GM23338 (cell line): ENCODE measurements around the gene RAI14. TPM values are rescaled to one million over a fixed set of nuclear protein-coding genes. Genes with fewer than 3 reads are reported as not detected.

Experiments
- ATAC-seq: fragments of 200-7000 bp; cut with Tn5 transposase; 3 replicates; pipeline ENCODE4 v1.9.1; 2020
- DNase-seq: peaks from one replicate; pipeline ENCODE4 v3.0.0-alpha.2; 2015; ENCODE audit warnings: low spot score
- H2AFZ ChIP-seq: fragments of 200-600 bp; sonication (generic); 2 replicates; pipeline ENCODE4 v1.8.0; 2016; ENCODE audit warnings: antibody characterized with exemption, mild to moderate bottlenecking, moderate library complexity
- H3F3A ChIP-seq: fragments of 200-600 bp; sonication (generic); replicated peaks from 2 replicates; pipeline ENCODE4 v1.8.0; 2017; ENCODE audit warnings: antibody characterized with exemption, mixed run types, low read depth
- H3K27ac ChIP-seq: fragments of 200-600 bp; sonication (generic); 2 replicates; pipeline ENCODE4 v1.6.1; 2016; ENCODE audit warnings: low read depth
- H3K27me3 ChIP-seq: fragments of 200-600 bp; sonication (generic); 2 replicates; pipeline ENCODE4 v1.8.0; 2016; ENCODE audit warnings: mild to moderate bottlenecking, mixed run types, moderate library complexity; ENCODE audit not compliant: insufficient read depth
- H3K36me3 ChIP-seq: fragments of 200-600 bp; sonication (generic); 2 replicates; pipeline ENCODE4 v1.8.0; 2016; ENCODE audit warnings: mild to moderate bottlenecking; ENCODE audit not compliant: insufficient read depth
- H3K4me1 ChIP-seq: fragments of 200-600 bp; sonication (generic); 2 replicates; pipeline ENCODE4 v1.8.0; 2016; ENCODE audit warnings: mild to moderate bottlenecking, moderate library complexity; ENCODE audit not compliant: insufficient read depth
- H3K4me2 ChIP-seq: fragments of 200-600 bp; sonication (generic); 2 replicates; pipeline ENCODE4 v1.7.1; 2017; ENCODE audit warnings: mixed run types
- H3K4me3 ChIP-seq: fragments of 200-600 bp; sonication (generic); 2 replicates; pipeline ENCODE4 v1.6.1; 2016; ENCODE audit warnings: mixed run types
- H3K79me2 ChIP-seq: fragments of 200-600 bp; sonication (generic); replicated peaks from 2 replicates; pipeline ENCODE4 v1.8.0; 2017; ENCODE audit warnings: mild to moderate bottlenecking; ENCODE audit not compliant: insufficient read depth
- H3K9me2 ChIP-seq: fragments of 200-600 bp; sonication (generic); 2 replicates; pipeline ENCODE4 v1.8.0; 2017; ENCODE audit not compliant: insufficient read depth
- H4K20me1 ChIP-seq: fragments of 200-600 bp; sonication (generic); replicated peaks from 2 replicates; pipeline ENCODE4 v1.8.0; 2017; ENCODE audit warnings: mild to moderate bottlenecking; ENCODE audit not compliant: insufficient read depth
- H3K27ac Mint-ChIP-seq: 2 replicates; pipeline ENCODE4 v1.8.0; 2020; ENCODE audit warnings: inconsistent platforms, mild to moderate bottlenecking, moderate library complexity, mixed read lengths
- H3K27me3 Mint-ChIP-seq: 3 replicates; pipeline ENCODE4 v1.8.0; 2022; ENCODE audit warnings: low read depth, mild to moderate bottlenecking, moderate library complexity, mixed read lengths, inconsistent platforms; ENCODE audit not compliant: insufficient read depth, poor library complexity
- H3K36me3 Mint-ChIP-seq: 3 replicates; pipeline ENCODE4 v1.8.0; 2021; ENCODE audit warnings: low read depth, mild to moderate bottlenecking, inconsistent platforms, moderate library complexity, mixed read lengths
- H3K4me1 Mint-ChIP-seq: 3 replicates; pipeline ENCODE4 v1.8.0; 2020; ENCODE audit warnings: mild to moderate bottlenecking, inconsistent platforms, mixed read lengths
- H3K4me3 Mint-ChIP-seq: 3 replicates; pipeline ENCODE4 v1.8.0; 2021; ENCODE audit warnings: moderate library complexity, mild to moderate bottlenecking, inconsistent platforms, mixed read lengths
- H3K9me3 Mint-ChIP-seq: 3 replicates; pipeline ENCODE4 v1.8.0; 2020; ENCODE audit warnings: moderate library complexity, mild to moderate bottlenecking, inconsistent platforms, mixed read lengths
- EZH2phosphoT487 ChIP-seq: fragments of 200-600 bp; sonication (generic); IDR thresholded peaks from one replicate; pipeline ENCODE4 v1.8.1; 2018; ENCODE audit warnings: antibody characterized with exemption; ENCODE audit not compliant: unreplicated experiment
- STAT1 ChIP-seq: IDR thresholded peaks from one replicate; pipeline ENCODE4 v1.6.1; 2016; ENCODE audit warnings: antibody characterized with exemption; ENCODE audit not compliant: unreplicated experiment
- polyA plus RNA-seq: library from polyadenylated mRNA; unstranded; fragments of >200 nt; fragmentation: Nextera tagmentation; extraction: Ambion mirVana; gene quantifications from 2 replicates; pipeline ENCODE4 v1.2.1, GENCODE V29; 2016
- total RNA-seq: library from RNA; depleted of rRNA; stranded (reverse); fragments of >200 nt; shearing (Covaris generic); gene quantifications from 2 replicates; pipeline ENCODE4 v1.2.3, GENCODE V29; 2014
- TF ChIP-seq, protein P1 (sequence below): IDR thresholded peaks from one replicate; pipeline ENCODE4 v1.6.1; 2018; ENCODE audit warnings: antibody characterized with exemption; ENCODE audit not compliant: unreplicated experiment
- TF ChIP-seq, protein P2 (sequence below): fragments of 250-450 bp; sonication (Bioruptor Pico); IDR thresholded peaks from 2 replicates; pipeline ENCODE4 v1.5.0; 2020; ENCODE audit warnings: mild to moderate bottlenecking, moderate library complexity

Gene RAI14
- total and polyA plus RNA-seq, 2 experiments from 2014 or later: 58.8 to 95.8 TPM

DNA sequence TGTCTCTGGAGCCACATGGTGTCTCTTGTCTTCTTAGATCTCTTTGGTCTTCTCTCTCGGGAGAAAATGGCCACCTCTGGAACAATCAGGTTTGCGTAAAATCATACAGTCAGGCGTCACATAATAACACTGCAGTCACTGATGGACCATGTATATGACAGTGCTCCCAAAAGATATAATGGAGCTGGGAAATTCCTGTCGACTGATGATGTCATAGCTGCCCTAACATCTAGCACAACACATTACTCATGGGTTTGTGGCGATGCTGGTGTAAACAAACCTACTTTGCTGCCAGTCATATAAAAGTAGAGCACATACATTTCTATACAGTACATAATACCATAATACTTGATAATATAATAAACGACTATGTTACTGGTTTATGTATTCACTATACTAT, 30.1 kb upstream of the RAI14 start:
- no peak overlapping the region for H3K27ac ChIP-seq
- peak overlapping the region; percentile 45; the same call in 1 of the 2 replicates for H2AFZ ChIP-seq
- H3K27me3 ChIP-seq: no peaks in the 10 kb centered on the region
- no peaks in the 10 kb centered on the region for H3K36me3 ChIP-seq
- no peaks in the 10 kb centered on the region for H3K79me2 ChIP-seq
- no peak overlapping the region for H3K4me3 Mint-ChIP-seq
- peaks cover 8% of the 10 kb centered on the region for H3K9me3 Mint-ChIP-seq
- ATAC-seq (no peak), DNase-seq (no peak)
- H3K36me3 Mint-ChIP-seq: peaks cover 4% of the 10 kb centered on the region; the same call in 1 of the 3 replicates
- H3K4me3 ChIP-seq: no peak overlapping the region
- no peaks in the 10 kb centered on the region; the same call in 1 of the 2 replicates for H3K4me1 ChIP-seq
- no peaks in the 10 kb centered on the region for H4K20me1 ChIP-seq
- H3K4me2 ChIP-seq: no peak overlapping the region
- H3F3A ChIP-seq: no peaks in the 10 kb centered on the region
- TF ChIP-seq, protein P1, sequence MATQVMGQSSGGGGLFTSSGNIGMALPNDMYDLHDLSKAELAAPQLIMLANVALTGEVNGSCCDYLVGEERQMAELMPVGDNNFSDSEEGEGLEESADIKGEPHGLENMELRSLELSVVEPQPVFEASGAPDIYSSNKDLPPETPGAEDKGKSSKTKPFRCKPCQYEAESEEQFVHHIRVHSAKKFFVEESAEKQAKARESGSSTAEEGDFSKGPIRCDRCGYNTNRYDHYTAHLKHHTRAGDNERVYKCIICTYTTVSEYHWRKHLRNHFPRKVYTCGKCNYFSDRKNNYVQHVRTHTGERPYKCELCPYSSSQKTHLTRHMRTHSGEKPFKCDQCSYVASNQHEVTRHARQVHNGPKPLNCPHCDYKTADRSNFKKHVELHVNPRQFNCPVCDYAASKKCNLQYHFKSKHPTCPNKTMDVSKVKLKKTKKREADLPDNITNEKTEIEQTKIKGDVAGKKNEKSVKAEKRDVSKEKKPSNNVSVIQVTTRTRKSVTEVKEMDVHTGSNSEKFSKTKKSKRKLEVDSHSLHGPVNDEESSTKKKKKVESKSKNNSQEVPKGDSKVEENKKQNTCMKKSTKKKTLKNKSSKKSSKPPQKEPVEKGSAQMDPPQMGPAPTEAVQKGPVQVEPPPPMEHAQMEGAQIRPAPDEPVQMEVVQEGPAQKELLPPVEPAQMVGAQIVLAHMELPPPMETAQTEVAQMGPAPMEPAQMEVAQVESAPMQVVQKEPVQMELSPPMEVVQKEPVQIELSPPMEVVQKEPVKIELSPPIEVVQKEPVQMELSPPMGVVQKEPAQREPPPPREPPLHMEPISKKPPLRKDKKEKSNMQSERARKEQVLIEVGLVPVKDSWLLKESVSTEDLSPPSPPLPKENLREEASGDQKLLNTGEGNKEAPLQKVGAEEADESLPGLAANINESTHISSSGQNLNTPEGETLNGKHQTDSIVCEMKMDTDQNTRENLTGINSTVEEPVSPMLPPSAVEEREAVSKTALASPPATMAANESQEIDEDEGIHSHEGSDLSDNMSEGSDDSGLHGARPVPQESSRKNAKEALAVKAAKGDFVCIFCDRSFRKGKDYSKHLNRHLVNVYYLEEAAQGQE: no peak
- H3K4me1 Mint-ChIP-seq: peaks cover 5% of the 10 kb centered on the region
- H3K27me3 Mint-ChIP-seq: peaks cover 3% of the 10 kb centered on the region
- H3K27ac Mint-ChIP-seq: no peak overlapping the region
- H3K9me2 ChIP-seq: 0 out of 2 replicates have a peak, but pooled peaks cover 7% of the 10 kb centered on the region

DNA sequence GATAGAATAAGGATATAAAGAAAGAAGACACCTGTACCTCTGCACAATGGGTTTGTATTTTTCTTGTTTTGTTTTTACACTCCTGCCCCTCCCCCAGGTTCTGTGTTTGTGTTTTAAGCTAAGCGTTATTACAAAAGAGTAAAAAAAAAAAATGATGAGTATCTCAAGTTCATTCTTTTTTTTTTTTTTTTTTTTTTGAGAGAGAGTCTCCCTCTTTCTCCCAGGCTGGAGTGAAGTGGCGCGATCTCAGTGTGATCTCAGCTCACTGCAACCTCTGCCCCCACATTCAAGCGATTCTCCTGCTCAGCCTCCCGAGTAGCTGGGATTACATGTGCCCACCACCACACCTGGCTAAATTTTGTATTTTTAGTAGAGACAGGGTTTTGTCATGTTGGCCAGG, 29.4 kb upstream of the RAI14 start:
- H3K4me3 ChIP-seq: no peak overlapping the region
- ATAC-seq (no peak), DNase-seq (no peak)

More for the DNA sequence above, 29.4 kb upstream of the RAI14 start:
- TF ChIP-seq, protein P2, sequence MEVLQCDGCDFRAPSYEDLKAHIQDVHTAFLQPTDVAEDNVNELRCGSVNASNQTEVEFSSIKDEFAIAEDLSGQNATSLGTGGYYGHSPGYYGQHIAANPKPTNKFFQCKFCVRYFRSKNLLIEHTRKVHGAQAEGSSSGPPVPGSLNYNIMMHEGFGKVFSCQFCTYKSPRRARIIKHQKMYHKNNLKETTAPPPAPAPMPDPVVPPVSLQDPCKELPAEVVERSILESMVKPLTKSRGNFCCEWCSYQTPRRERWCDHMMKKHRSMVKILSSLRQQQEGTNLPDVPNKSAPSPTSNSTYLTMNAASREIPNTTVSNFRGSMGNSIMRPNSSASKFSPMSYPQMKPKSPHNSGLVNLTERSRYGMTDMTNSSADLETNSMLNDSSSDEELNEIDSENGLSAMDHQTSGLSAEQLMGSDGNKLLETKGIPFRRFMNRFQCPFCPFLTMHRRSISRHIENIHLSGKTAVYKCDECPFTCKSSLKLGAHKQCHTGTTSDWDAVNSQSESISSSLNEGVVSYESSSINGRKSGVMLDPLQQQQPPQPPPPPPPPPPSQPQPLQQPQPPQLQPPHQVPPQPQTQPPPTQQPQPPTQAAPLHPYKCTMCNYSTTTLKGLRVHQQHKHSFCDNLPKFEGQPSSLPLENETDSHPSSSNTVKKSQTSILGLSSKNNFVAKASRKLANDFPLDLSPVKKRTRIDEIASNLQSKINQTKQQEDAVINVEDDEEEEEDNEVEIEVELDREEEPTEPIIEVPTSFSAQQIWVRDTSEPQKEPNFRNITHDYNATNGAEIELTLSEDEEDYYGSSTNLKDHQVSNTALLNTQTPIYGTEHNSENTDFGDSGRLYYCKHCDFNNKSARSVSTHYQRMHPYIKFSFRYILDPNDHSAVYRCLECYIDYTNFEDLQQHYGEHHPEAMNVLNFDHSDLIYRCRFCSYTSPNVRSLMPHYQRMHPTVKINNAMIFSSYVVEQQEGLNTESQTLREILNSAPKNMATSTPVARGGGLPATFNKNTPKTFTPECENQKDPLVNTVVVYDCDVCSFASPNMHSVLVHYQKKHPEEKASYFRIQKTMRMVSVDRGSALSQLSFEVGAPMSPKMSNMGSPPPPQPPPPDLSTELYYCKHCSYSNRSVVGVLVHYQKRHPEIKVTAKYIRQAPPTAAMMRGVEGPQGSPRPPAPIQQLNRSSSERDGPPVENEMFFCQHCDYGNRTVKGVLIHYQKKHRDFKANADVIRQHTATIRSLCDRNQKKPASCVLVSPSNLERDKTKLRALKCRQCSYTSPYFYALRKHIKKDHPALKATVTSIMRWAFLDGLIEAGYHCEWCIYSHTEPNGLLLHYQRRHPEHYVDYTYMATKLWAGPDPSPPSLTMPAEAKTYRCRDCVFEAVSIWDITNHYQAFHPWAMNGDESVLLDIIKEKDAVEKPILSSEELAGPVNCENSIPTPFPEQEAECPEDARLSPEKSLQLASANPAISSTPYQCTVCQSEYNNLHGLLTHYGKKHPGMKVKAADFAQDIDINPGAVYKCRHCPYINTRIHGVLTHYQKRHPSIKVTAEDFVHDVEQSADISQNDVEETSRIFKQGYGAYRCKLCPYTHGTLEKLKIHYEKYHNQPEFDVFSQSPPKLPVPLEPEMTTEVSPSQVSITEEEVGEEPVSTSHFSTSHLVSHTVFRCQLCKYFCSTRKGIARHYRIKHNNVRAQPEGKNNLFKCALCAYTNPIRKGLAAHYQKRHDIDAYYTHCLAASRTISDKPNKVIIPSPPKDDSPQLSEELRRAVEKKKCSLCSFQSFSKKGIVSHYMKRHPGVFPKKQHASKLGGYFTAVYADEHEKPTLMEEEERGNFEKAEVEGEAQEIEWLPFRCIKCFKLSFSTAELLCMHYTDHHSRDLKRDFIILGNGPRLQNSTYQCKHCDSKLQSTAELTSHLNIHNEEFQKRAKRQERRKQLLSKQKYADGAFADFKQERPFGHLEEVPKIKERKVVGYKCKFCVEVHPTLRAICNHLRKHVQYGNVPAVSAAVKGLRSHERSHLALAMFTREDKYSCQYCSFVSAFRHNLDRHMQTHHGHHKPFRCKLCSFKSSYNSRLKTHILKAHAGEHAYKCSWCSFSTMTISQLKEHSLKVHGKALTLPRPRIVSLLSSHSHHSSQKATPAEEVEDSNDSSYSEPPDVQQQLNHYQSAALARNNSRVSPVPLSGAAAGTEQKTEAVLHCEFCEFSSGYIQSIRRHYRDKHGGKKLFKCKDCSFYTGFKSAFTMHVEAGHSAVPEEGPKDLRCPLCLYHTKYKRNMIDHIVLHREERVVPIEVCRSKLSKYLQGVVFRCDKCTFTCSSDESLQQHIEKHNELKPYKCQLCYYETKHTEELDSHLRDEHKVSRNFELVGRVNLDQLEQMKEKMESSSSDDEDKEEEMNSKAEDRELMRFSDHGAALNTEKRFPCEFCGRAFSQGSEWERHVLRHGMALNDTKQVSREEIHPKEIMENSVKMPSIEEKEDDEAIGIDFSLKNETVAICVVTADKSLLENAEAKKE: no peak
- TF ChIP-seq EZH2phosphoT487 (no peak), STAT1 (no peak)
- Histone ChIP-seq H3F3A (no peaks in the 10 kb centered on the region), H3K79me2 (no peaks in the 10 kb centered on the region), H2AFZ (no peak overlapping the region), H3K27me3 (no peaks in the 10 kb centered on the region), H3K4me2 (no peak overlapping the region), H3K36me3 (no peaks in the 10 kb centered on the region), H4K20me1 (no peaks in the 10 kb centered on the region), H3K27ac (no peak overlapping the region), H3K4me1 (no peaks in the 10 kb centered on the region; the same call in 1 of the 2 replicates), H3K9me2 (0 out of 2 replicates have a peak, but pooled peaks cover 7% of the 10 kb centered on the region)
- no peak overlapping the region for H3K4me3 Mint-ChIP-seq
- peaks cover 15% of the 10 kb centered on the region for H3K9me3 Mint-ChIP-seq
- peaks cover 10% of the 10 kb centered on the region; the same call in 1 of the 3 replicates for H3K36me3 Mint-ChIP-seq
- no peak overlapping the region for H3K27ac Mint-ChIP-seq
- peaks cover 3% of the 10 kb centered on the region for H3K27me3 Mint-ChIP-seq
- H3K4me1 Mint-ChIP-seq: peaks cover 5% of the 10 kb centered on the region
